ENCODE results near the gene NSD2. TPM values are rescaled to one million over a fixed set of nuclear protein-coding genes. Genes with fewer than 3 reads are reported as not detected.

NSD2 gene
- total RNA-seq, 1 experiment from 2014 or later = 136 TPM

- no peak overlapping the region for H2BK20ac ChIP-seq (ENCODE audit: low read depth, low read length, poor library complexity, severe bottlenecking)
- no peaks in the 10 kb centered on the region for H3K4me1 Mint-ChIP-seq
- H3K14ac ChIP-seq (ENCODE audit: insufficient read depth, low read length) = no peak overlapping the region
- no peak overlapping the region for H3K23ac ChIP-seq (ENCODE audit: insufficient read length, low read depth, low read length)
- H2AK5ac ChIP-seq (ENCODE audit: insufficient read length, low read length) = no peak overlapping the region
- H2AFZ ChIP-seq (ENCODE audit: low read length) = no peak overlapping the region
- H3K4me2 ChIP-seq (ENCODE audit: insufficient read depth, insufficient read length, low read length) = no peak overlapping the region
- no peak overlapping the region for H2BK15ac ChIP-seq (ENCODE audit: low read depth, low read length)
- no peak overlapping the region for H4K5ac ChIP-seq (ENCODE audit: insufficient read length, low read depth, low read length)
- no peak overlapping the region for H3K56ac ChIP-seq (ENCODE audit: insufficient read length, low read depth, low read length)
- WGBS (ENCODE audit: extremely low coverage, insufficient read length, low lambda C conversion rate) = no CpG with 5 or more reads among the region's 1 CpG
- H3K4ac ChIP-seq (ENCODE audit: low read depth, low read length) = no peak overlapping the region
- H4K91ac ChIP-seq (ENCODE audit: insufficient read length, low read depth, low read length) = no peak overlapping the region
- no peaks in the 10 kb centered on the region for H3K27me3 Mint-ChIP-seq (ENCODE audit: low read depth)
- H3K27ac Mint-ChIP-seq = no peak overlapping the region
- no peak overlapping the region for H3K9ac ChIP-seq (ENCODE audit: extremely low read depth, insufficient read length, low read length)
- H4K20me1 ChIP-seq (ENCODE audit: control insufficient read depth, insufficient read depth, insufficient read length) = no peaks in the 10 kb centered on the region
- no peak overlapping the region for H2BK120ac ChIP-seq (ENCODE audit: low read depth, low read length, poor library complexity, severe bottlenecking)
- H2BK5ac ChIP-seq (ENCODE audit: insufficient read length, low read length) = no peak overlapping the region
- H3K18ac ChIP-seq (ENCODE audit: insufficient read length, low read depth, low read length) = no peak overlapping the region
- H3K9me3 ChIP-seq (ENCODE audit: control insufficient read depth, low read depth, low read length) = no peaks in the 10 kb centered on the region
- no peak for DNase-seq
- no peak overlapping the region for H3K27ac ChIP-seq (ENCODE audit: insufficient read length, low read depth, low read length)
- H3K4me3 Mint-ChIP-seq = no peak overlapping the region
- H3K23me2 ChIP-seq (ENCODE audit: insufficient read length, low read depth, low read length, poor library complexity, severe bottlenecking) = no peaks in the 10 kb centered on the region
- no peak overlapping the region for H4K8ac ChIP-seq (replicated peaks; ENCODE audit: insufficient read length, low read depth, low read length)
- H3K79me1 ChIP-seq (ENCODE audit: insufficient read depth, low read depth, low read length, poor library complexity, severe bottlenecking) = no peaks in the 10 kb centered on the region
- H3K4me1 ChIP-seq (ENCODE audit: insufficient read depth, low read length) = no peaks in the 10 kb centered on the region
- TF ChIP-seq CTCF (conservative IDR thresholded peaks at IDR 0.05) = no peak
- H3K9me3 Mint-ChIP-seq = no peaks in the 10 kb centered on the region
- no peaks in the 10 kb centered on the region for H3K79me2 ChIP-seq (ENCODE audit: insufficient read depth, low read length)
- H3T11ph ChIP-seq (ENCODE audit: low read length) = no peak overlapping the region
- no peak overlapping the region for H2BK12ac ChIP-seq (ENCODE audit: insufficient read length, low read depth, low read length)
- H3K27me3 ChIP-seq (ENCODE audit: insufficient read depth, low read length) = no peaks in the 10 kb centered on the region
- H3K36me3 Mint-ChIP-seq (ENCODE audit: insufficient read depth in 1 of 3, low read depth in 3 of 3) = peaks cover 16 to 44% (median 32%) of the 10 kb centered on the region in 3 experiments; a peak in 6 of 7 replicates
These were observed 74.7 kb downstream of the NSD2 start for GRCh38 chr4:1945912-1946311.

Measured in H9 (cell line).